Mononuclear cell (primary cell): ENCODE results near the gene PPM1N. TPM values are rescaled to one million over a fixed set of nuclear protein-coding genes. Genes with fewer than 3 reads are reported as not detected.

Source experiments
- H3K27me3 ChIP-seq: 2 replicates; pipeline ENCODE4 v1.6.0; 2011; ENCODE audit warnings: low read length, control low read depth; ENCODE audit not compliant: insufficient read depth
- H3K4me1 ChIP-seq: 2 replicates; pipeline ENCODE4 v1.5.1; 2011; ENCODE audit warnings: mild to moderate bottlenecking, low read length, control low read depth; ENCODE audit not compliant: insufficient read depth
- H3K4me3 ChIP-seq: 2 replicates; pipeline ENCODE4 v1.5.1; 2011; ENCODE audit warnings: mild to moderate bottlenecking, low read length, moderate library complexity
- H3K9me3 ChIP-seq: 2 replicates; pipeline ENCODE4 v1.5.1; 2011; ENCODE audit warnings: low read depth, mild to moderate bottlenecking, control low read depth, low read length
- total RNA-seq: library from RNA; depleted of rRNA; stranded (reverse); fragments of >200 nt; gene quantifications from one replicate; pipeline ENCODE4 v1.2.3, GENCODE V29; 2012

The PPM1N gene
- total RNA-seq, 1 donor = 4.3 TPM

GRCh38 chr19:45495178-45495577, 3.1 kb upstream of the PPM1N start:
- no peak overlapping the region for H3K4me3 ChIP-seq
- peaks cover 29% of the 10 kb centered on the region for H3K27me3 ChIP-seq
- H3K9me3 ChIP-seq = no peaks in the 10 kb centered on the region
- H3K4me1 ChIP-seq = peaks cover 57% of the 10 kb centered on the region

DNA sequence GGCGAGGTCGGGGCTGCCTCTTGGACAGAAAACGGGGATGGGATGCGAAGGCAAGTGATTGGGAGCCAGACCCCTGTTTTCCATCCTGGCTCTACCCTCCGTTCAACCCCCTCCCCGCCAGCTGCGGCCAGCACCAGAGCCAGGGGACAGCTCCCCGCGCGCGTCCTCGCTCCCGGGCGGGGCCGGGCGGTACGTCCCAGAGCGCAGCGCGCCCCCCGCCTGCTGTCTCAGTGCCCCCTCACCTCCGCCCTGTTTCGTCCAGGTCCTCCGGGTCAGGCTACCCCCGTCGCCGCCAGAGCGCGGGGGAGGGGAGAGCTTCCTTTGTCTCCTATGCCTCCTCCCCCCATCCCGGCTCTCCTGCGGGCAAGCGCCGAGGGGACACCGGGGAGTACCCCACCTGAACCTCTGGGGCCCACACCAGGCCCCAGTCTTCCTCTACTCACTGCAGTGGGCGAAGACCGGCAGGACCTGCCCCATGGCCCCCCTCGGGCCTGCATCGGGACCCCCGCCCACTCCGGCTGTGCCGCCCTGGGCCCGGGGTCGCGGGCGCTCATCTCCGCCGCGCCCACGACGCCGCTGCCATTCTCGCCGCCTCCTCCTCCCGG, 1.8 kb upstream of the PPM1N start:
- no peaks in the 10 kb centered on the region for H3K9me3 ChIP-seq
- peak overlapping the region; percentile 41 for H3K4me3 ChIP-seq
- H3K4me1 ChIP-seq = peaks cover 66% of the 10 kb centered on the region
- H3K27me3 ChIP-seq = peaks cover 29% of the 10 kb centered on the region

DNA sequence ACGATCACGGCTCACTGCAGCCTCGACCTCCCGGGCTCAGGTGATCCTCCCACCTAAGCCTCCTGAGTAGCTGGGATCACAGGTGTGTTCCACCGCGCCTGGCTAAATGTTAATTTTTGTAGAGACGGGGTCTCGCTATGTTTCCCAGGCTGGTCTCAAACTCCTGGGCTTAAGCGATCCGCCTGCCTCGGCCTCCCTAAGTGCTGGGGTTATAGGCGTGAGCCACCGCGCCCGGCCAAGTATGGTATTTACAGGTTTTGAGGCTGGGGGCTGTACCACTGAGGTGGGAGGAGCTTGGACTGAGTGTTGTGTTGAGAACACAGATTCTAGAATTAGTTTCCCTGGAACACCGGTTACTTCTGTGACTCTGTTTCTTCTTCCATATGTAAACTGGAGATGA, 452 bp upstream of the PPM1N start:
- H3K9me3 ChIP-seq = no peaks in the 10 kb centered on the region
- H3K27me3 ChIP-seq = peaks cover 26% of the 10 kb centered on the region
- peaks cover 73% of the 10 kb centered on the region for H3K4me1 ChIP-seq
- H3K4me3 ChIP-seq = no peak overlapping the region

DNA sequence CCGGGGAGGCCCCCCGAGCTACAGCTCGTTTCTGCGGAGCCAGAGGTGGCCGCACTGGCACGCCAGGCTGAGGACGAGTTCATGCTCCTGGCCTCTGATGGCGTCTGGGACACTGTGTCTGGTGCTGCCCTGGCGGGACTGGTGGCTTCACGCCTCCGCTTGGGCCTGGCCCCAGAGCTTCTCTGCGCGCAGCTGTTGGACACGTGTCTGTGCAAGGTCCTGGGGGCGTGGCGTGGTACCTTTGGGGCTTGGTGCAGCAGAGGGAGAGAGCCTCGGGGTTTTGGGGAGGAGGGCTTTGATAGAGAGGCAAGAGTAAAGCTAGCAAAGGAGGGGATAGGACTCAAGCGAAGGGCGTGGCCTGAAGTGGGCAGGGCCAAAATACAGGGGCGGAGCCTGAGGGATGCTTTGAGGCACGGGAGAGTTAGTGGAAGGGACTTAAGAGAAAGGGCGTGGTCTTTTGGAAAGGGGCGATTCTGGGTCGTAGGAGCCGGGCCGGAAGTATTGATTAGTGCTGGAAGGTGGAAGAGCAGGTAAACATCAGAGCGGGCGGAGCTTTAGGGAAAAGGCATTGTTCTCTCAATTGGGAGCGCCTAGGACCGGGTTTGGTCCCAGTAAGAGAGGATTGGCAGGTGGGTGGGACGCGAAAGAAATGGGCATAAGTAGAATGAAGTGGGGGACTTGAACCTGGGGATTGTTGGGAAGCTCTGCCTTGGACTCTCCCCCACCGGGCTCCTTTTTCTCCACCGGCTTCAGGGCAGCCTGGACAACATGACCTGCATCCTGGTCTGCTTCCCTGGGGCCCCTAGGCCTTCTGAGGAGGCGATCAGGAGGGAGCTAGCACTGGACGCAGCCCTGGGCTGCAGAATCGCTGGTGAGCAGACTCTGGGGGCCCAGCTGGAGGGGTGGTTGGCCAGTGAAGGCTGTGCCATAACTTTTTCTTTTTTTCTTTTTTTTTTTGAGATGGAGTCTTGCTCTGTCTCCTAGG, 1.2 kb downstream of the PPM1N start:
- peaks cover 80% of the 10 kb centered on the region for H3K4me1 ChIP-seq
- peaks cover 26% of the 10 kb centered on the region for H3K27me3 ChIP-seq
- H3K4me3 ChIP-seq = no peak overlapping the region
- H3K9me3 ChIP-seq = no peaks in the 10 kb centered on the region

- H3K9me3 ChIP-seq = no peaks in the 10 kb centered on the region
- peaks cover 87% of the 10 kb centered on the region for H3K4me1 ChIP-seq
- H3K4me3 ChIP-seq = no peak overlapping the region
- H3K27me3 ChIP-seq = peaks cover 11% of the 10 kb centered on the region
Measured at GRCh38 chr19:45500918-45501729, 2.9 kb downstream of the PPM1N start.

GRCh38 chr19:45501730-45502014, 3.4 kb downstream of the PPM1N start:
- no peaks in the 10 kb centered on the region for H3K9me3 ChIP-seq
- H3K4me1 ChIP-seq = peaks cover 84% of the 10 kb centered on the region
- peaks cover 9% of the 10 kb centered on the region for H3K27me3 ChIP-seq
- no peak overlapping the region for H3K4me3 ChIP-seq

DNA sequence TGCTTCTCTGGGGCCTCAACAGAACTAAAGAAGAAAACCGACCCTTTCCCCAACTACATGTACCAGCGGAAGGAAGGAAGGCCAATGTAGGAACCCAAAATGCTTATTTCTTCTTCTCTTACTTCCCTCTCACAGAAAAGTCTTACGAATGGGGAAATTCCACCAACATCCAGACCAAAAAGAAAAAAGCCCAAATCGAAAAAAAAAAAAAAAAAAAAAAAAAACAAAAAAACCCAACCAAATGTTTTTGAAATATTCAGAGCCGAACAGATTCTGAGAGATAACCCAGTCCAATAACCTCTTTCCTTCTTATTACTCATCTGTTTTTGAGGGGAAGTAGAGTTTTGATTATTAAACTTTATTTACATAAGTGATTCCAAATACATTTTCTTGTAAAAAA, 3.9 kb downstream of the PPM1N start:
- peaks cover 83% of the 10 kb centered on the region for H3K4me1 ChIP-seq
- no peaks in the 10 kb centered on the region for H3K9me3 ChIP-seq
- peaks cover 9% of the 10 kb centered on the region for H3K27me3 ChIP-seq
- no peak overlapping the region for H3K4me3 ChIP-seq

- Histone ChIP-seq H3K27me3 (peaks cover 7% of the 10 kb centered on the region), H3K4me1 (peaks cover 66% of the 10 kb centered on the region), H3K9me3 (no peaks in the 10 kb centered on the region), H3K4me3 (no peak overlapping the region)
Measured at GRCh38 chr19:45503909-45504308, 5.7 kb downstream of the PPM1N start.

GRCh38 chr19:45505151-45505995, 7.1 kb downstream of the PPM1N start:
- H3K4me1 ChIP-seq = peaks cover 63% of the 10 kb centered on the region
- H3K27me3 ChIP-seq = no peaks in the 10 kb centered on the region
- H3K9me3 ChIP-seq = no peaks in the 10 kb centered on the region
- H3K4me3 ChIP-seq = no peak overlapping the region

- H3K4me3 ChIP-seq = peak overlapping the region; percentile 97
Measured at GRCh38 chr19:45505996-45506245, 7.7 kb downstream of the PPM1N start.

DNA sequence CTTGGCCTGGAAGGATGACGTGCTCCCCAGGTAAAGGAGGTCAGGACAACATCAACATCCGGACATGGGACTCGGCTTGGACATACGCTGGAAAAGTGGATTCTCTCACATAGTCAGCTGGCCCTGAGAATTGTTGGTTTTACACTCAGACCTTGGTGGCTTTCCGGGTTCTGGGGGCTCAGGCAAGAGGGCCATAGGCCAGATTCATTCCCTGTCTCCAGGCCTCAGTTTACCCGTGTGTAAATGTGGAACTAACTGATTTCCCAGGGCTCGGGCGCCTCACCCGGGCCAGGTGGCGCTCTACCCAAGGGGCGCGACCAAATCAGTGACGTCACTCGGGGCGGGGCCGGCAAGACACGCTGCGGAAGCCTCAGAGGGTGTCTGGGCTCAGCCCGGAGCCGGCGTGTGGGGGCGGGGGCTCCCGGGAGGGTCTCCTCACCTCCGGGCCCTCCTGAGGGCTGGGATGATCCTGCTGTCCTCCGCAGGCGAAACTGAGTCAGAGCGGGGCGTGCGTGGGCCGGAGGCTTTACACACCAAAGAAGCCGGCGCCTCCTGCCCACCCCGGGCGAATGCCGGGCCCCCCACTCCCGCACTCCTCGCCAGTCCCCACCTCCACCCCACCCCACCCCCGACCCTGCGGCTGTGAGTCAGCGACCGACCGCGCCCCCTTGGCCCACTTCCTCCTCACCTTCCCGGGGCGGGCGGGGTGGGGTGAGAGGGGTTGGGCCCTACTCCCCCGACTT, 8.2 kb downstream of the PPM1N start:
- Histone ChIP-seq H3K4me3 (peak overlapping the region; percentile 97), H3K4me1 (peaks cover 66% of the 10 kb centered on the region)

More at GRCh38 chr19:45505996-45506245, 7.7 kb downstream of the PPM1N start:
- Histone ChIP-seq H3K9me3 (no peaks in the 10 kb centered on the region), H3K4me1 (peaks cover 66% of the 10 kb centered on the region), H3K27me3 (no peaks in the 10 kb centered on the region)

GRCh38 chr19:45506989-45507871, 9.0 kb downstream of the PPM1N start, which contains the start of gene VASP:
Gene VASP (plus strand): TSS chr19:45507479. CDS start chr19:45507772, 293 bp downstream.
- Histone ChIP-seq H3K4me1 (peaks cover 66% of the 10 kb centered on the region), H3K27me3 (no peaks in the 10 kb centered on the region), H3K4me3 (peak within 1 kb of the TSS; percentile 97), H3K9me3 (no peaks in the 10 kb centered on the region)

More for the DNA sequence above, 8.2 kb downstream of the PPM1N start:
- Histone ChIP-seq H3K27me3 (no peaks in the 10 kb centered on the region), H3K9me3 (no peaks in the 10 kb centered on the region)

DNA sequence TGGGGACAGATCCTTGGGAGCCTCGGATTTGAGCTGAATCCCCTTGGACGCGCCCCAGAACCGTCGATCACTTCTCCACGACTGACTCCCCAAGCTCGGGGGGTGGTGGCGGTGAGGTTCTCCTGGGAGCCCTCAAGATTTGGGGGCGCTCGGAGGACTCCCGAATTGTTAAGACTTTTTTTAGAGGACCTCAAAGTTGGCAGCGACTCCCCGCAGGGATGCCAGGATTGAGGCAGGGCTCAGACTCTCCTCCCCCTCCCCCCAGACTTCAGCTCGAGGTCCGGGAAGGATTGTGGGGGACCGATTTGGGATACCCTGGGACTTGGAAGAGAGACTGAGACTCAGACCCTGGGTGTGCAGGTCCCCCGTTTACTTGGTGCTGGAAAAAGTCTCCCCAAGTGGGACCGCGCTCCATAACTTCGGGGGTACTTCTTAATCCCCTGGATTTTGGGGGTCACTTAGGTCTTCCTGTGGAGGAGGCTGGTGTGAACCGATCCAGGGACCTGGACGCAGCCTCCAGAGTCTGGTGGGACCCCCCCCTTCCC, 9.7 kb downstream of the PPM1N start:
- Histone ChIP-seq H3K4me1 (peaks cover 66% of the 10 kb centered on the region), H3K4me3 (peak overlapping the region; percentile 97), H3K27me3 (no peaks in the 10 kb centered on the region), H3K9me3 (no peaks in the 10 kb centered on the region)
